ENCODE results near the gene AXIN1. TPM values are rescaled to one million over a fixed set of nuclear protein-coding genes. Genes with fewer than 3 reads are reported as not detected.
A peak's percentile ranks its signal among the peaks of the same experiment; 100 is the strongest.

AXIN1 gene
- total and polyA plus RNA-seq, 9 of the 15 experiments (the other 6 are each of a cell fraction or from before 2014, with no cell fraction given), result 0.42 to 58.0 (median 25.9) TPM

DNA sequence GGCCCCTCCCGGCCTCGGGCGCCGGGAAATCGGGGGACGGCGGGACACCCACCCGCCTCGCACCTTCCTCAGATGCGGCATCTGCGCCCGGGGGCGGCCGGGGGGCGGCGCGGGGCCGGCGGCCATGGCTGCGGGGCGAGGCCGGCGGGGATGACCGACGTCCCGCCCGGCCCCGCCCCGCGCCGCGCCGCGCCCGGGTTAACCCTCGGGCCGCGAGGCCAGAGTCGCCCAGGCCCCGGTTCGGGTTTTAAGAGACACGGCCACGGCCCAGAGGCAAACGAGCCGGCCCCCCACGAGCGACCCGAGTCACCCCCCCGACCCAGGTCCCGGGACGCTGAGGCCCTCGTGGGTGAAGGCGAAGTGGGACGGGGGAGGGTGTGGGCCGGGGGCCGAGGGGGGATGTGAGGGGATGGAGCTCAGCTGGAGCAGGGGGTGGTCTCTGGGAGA is 76.7 kb downstream of the AXIN1 start, which contains the start of gene RGS11:
RGS11 (minus strand) TSS at position 159 of the 447 bp plus-strand sequence; CDS start at position 126, 33 bp downstream.
- intact Hi-C loops (cut with micrococcal nuclease), result no loop called here

More for the DNA sequence above, 76.7 kb downstream of the AXIN1 start, which contains the start of gene RGS11:
- Histone ChIP-seq H3K9ac (ENCODE audit: insufficient read depth in 1 of 2, low read depth in 2 of 2, low read length in 2 of 2) (peak within 1 kb of the TSS in 1 of 2 experiments; percentile 35; a peak in 1 of 4 replicates), H3K79me2 (ENCODE audit: control insufficient read depth, insufficient read depth, low read length) (no peaks in the 10 kb centered on the region), H3K27ac (ENCODE audit: extremely low read depth, low read depth, low read length) (no peak within 1 kb of the TSS), H3K36me3 (ENCODE audit: control insufficient read depth, insufficient read depth, low read length) (no peaks in the 10 kb centered on the region), H4K20me1 (replicated peaks; ENCODE audit: control insufficient read depth, insufficient read depth, low read length) (no peaks in the 10 kb centered on the region), H2AFZ (ENCODE audit: low read depth, low read length) (no peak within 1 kb of the TSS), H3K4me3 (no peak within 1 kb of the TSS), H3K9me3 (replicated peaks; ENCODE audit: control insufficient read depth, insufficient read depth, low read depth, low read length) (no peaks in the 10 kb centered on the region), H3K4me1 (replicated peaks in 1 of 2; ENCODE audit: control insufficient read depth in 2 of 2, insufficient read depth in 2 of 2, low read length in 2 of 2) (peaks cover 0 to 65% of the 10 kb centered on the region in 2 experiments; a peak in 2 of 5 replicates), H3K9me1 (ENCODE audit: control insufficient read depth, insufficient read depth, low read length) (no peaks in the 10 kb centered on the region), H3K27me3 (ENCODE audit: control insufficient read depth in 2 of 2, insufficient read depth in 2 of 2, low read length in 2 of 2) (no peaks in the 10 kb centered on the region), H3K4me2 (ENCODE audit: insufficient read depth, low read length) (no peak within 1 kb of the TSS)
- no peak for FAIRE-seq
- POLR2A ChIA-PET, result no interaction called here
- 60% methylated on average over 4 of the region's 56 CpGs for WGBS (ENCODE audit: insufficient coverage, low coverage, missing lambda C conversion rate)
- no TSS peak for BruUV-seq (replicated peaks)
- TF ChIP-seq TCF7 (IDR thresholded peaks at IDR 0.05; ENCODE audit: borderline replicate concordance), result no peak
- no peak for TF ChIP-seq ATF1 (CRISPR knock-in tag; IDR thresholded peaks at IDR 0.05)
- no peak for TF ChIP-seq ATF1 (tag; IDR thresholded peaks at IDR 0.05)
- TF ChIP-seq ZNF212 (CRISPR knock-in tag; IDR thresholded peaks at IDR 0.05), result no peak
- TF ChIP-seq, protein P1, sequence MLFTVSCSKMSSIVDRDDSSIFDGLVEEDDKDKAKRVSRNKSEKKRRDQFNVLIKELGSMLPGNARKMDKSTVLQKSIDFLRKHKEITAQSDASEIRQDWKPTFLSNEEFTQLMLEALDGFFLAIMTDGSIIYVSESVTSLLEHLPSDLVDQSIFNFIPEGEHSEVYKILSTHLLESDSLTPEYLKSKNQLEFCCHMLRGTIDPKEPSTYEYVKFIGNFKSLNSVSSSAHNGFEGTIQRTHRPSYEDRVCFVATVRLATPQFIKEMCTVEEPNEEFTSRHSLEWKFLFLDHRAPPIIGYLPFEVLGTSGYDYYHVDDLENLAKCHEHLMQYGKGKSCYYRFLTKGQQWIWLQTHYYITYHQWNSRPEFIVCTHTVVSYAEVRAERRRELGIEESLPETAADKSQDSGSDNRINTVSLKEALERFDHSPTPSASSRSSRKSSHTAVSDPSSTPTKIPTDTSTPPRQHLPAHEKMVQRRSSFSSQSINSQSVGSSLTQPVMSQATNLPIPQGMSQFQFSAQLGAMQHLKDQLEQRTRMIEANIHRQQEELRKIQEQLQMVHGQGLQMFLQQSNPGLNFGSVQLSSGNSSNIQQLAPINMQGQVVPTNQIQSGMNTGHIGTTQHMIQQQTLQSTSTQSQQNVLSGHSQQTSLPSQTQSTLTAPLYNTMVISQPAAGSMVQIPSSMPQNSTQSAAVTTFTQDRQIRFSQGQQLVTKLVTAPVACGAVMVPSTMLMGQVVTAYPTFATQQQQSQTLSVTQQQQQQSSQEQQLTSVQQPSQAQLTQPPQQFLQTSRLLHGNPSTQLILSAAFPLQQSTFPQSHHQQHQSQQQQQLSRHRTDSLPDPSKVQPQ (CRISPR knock-in tag; IDR thresholded peaks at IDR 0.05; ENCODE audit: borderline replicate concordance), result no peak
- TF ChIP-seq, protein P2, sequence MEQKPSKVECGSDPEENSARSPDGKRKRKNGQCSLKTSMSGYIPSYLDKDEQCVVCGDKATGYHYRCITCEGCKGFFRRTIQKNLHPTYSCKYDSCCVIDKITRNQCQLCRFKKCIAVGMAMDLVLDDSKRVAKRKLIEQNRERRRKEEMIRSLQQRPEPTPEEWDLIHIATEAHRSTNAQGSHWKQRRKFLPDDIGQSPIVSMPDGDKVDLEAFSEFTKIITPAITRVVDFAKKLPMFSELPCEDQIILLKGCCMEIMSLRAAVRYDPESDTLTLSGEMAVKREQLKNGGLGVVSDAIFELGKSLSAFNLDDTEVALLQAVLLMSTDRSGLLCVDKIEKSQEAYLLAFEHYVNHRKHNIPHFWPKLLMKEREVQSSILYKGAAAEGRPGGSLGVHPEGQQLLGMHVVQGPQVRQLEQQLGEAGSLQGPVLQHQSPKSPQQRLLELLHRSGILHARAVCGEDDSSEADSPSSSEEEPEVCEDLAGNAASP (IDR thresholded peaks at IDR 0.05), result no peak
- no peak for TF ChIP-seq NFE2L1 (tag; IDR thresholded peaks at IDR 0.05; ENCODE audit: borderline replicate concordance, low read depth)
- TF ChIP-seq, protein P3, sequence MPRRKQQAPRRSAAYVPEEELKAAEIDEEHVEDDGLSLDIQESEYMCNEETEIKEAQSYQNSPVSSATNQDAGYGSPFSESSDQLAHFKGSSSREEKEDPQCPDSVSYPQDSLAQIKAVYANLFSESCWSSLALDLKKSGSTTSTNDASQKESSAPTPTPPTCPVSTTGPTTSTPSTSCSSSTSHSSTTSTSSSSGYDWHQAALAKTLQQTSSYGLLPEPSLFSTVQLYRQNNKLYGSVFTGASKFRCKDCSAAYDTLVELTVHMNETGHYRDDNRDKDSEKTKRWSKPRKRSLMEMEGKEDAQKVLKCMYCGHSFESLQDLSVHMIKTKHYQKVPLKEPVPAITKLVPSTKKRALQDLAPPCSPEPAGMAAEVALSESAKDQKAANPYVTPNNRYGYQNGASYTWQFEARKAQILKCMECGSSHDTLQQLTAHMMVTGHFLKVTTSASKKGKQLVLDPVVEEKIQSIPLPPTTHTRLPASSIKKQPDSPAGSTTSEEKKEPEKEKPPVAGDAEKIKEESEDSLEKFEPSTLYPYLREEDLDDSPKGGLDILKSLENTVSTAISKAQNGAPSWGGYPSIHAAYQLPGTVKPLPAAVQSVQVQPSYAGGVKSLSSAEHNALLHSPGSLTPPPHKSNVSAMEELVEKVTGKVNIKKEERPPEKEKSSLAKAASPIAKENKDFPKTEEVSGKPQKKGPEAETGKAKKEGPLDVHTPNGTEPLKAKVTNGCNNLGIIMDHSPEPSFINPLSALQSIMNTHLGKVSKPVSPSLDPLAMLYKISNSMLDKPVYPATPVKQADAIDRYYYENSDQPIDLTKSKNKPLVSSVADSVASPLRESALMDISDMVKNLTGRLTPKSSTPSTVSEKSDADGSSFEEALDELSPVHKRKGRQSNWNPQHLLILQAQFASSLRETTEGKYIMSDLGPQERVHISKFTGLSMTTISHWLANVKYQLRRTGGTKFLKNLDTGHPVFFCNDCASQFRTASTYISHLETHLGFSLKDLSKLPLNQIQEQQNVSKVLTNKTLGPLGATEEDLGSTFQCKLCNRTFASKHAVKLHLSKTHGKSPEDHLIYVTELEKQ (CRISPR knock-in tag; IDR thresholded peaks at IDR 0.05), result no peak
- no peak for TF ChIP-seq HNRNPLL (IDR thresholded peaks at IDR 0.05; ENCODE audit: low read depth, low read length, poor library complexity, severe bottlenecking)
- TF ChIP-seq MYNN (IDR thresholded peaks at IDR 0.05), result no peak
- no peak for TF ChIP-seq MYNN (CRISPR knock-in tag; IDR thresholded peaks at IDR 0.05)
- DNase-seq (ENCODE audit: extremely low read depth in 1 of 4, low spot score in 3 of 4), result no peak
- CTCF ChIA-PET (ENCODE audit: low intra/inter-chr PET ratio), result no interaction called here
- no peak for ATAC-seq
- in situ Hi-C loops (cut with MboI), result no loop called here

Data from K562 (cell line).